ENCODE data around the gene GDPD5. TPM values are rescaled to one million over a fixed set of nuclear protein-coding genes. Genes with fewer than 3 reads are reported as not detected.
"Not testable (repeated sequence)": the region's sequence is repeated elsewhere in the genome, so short reads cannot be mapped to it uniquely, and the experiment has no call there.

GDPD5 gene
- total RNA-seq, 2 experiments from 2014 or later = 26.5 to 32.0 TPM

GRCh38 chr11:75423721-75424120 lies 102.0 kb downstream of the GDPD5 start:
- Mint-ChIP-seq H3K4me3 (no peak overlapping the region), H3K27me3 (peaks cover 1% of the 10 kb centered on the region), H3K4me1 (ENCODE audit: low read depth) (peaks cover 3% of the 10 kb centered on the region), H3K27ac (no peak overlapping the region), H3K9me3 (no peaks in the 10 kb centered on the region), H3K36me3 (no peaks in the 10 kb centered on the region)
- ChIA-PET POLR2A (interaction anchor here (1.4 kb wide), 1 partner anchor 23 kb away, joined by 5 read pairs; no protein-coding TSS in a partner anchor), CTCF (no interaction called here)
- no peak for DNase-seq
- intact Hi-C loops (cut with micrococcal nuclease) = no loop called here

GRCh38 chr11:75422248-75423231 lies 103.2 kb downstream of the GDPD5 start:
- ChIA-PET CTCF (interaction anchor here (0.8 to 1.4 kb wide), 2 partner anchors 15 to 110 kb away, joined by 4 read pairs; no protein-coding TSS in a partner anchor), POLR2A (no interaction called here)

GRCh38 chr11:75421902-75422247 lies 103.9 kb downstream of the GDPD5 start:
- CTCF ChIA-PET = interaction anchor here (1.1 to 1.4 kb wide), 2 partner anchors 14 to 111 kb away, joined by 3 to 4 read pairs; no protein-coding TSS in a partner anchor

More at GRCh38 chr11:75422248-75423231, 103.2 kb downstream of the GDPD5 start:
- intact Hi-C loops (cut with micrococcal nuclease) = no loop called here
- no peaks in the 10 kb centered on the region for H3K9me3 Mint-ChIP-seq
- H3K27me3 Mint-ChIP-seq = no peaks in the 10 kb centered on the region
- H3K27ac Mint-ChIP-seq = no peak overlapping the region
- H3K36me3 Mint-ChIP-seq = no peaks in the 10 kb centered on the region
- peaks cover 3% of the 10 kb centered on the region for H3K4me1 Mint-ChIP-seq (ENCODE audit: low read depth)
- no peak overlapping the region for H3K4me3 Mint-ChIP-seq
- no peak for DNase-seq

GRCh38 chr11:75421035-75421602 lies 104.6 kb downstream of the GDPD5 start:
- POLR2A ChIA-PET = no interaction called here
- CTCF ChIA-PET = interaction anchor here (1.1 to 1.4 kb wide), 3 partner anchors 13 to 112 kb away, joined by 3 to 4 read pairs (median 4); no protein-coding TSS in a partner anchor
- H3K27me3 Mint-ChIP-seq = no peaks in the 10 kb centered on the region
- no peak for DNase-seq
- H3K4me3 Mint-ChIP-seq = no peak overlapping the region
- intact Hi-C loops (cut with micrococcal nuclease) = no loop called here
- H3K9me3 Mint-ChIP-seq = no peaks in the 10 kb centered on the region
- H3K4me1 Mint-ChIP-seq (ENCODE audit: low read depth) = peaks cover 3% of the 10 kb centered on the region
- H3K27ac Mint-ChIP-seq = no peak overlapping the region
- peaks cover 5% of the 10 kb centered on the region for H3K36me3 Mint-ChIP-seq

More at GRCh38 chr11:75421902-75422247, 103.9 kb downstream of the GDPD5 start:
- H3K4me1 Mint-ChIP-seq (ENCODE audit: low read depth) = peaks cover 3% of the 10 kb centered on the region
- no peak for DNase-seq
- POLR2A ChIA-PET = no interaction called here
- H3K9me3 Mint-ChIP-seq = no peaks in the 10 kb centered on the region
- H3K27ac Mint-ChIP-seq = no peak overlapping the region
- no peaks in the 10 kb centered on the region for H3K27me3 Mint-ChIP-seq
- peaks cover 1% of the 10 kb centered on the region for H3K36me3 Mint-ChIP-seq
- no peak overlapping the region for H3K4me3 Mint-ChIP-seq
- intact Hi-C loops (cut with micrococcal nuclease) = no loop called here

GRCh38 chr11:75420224-75421034 lies 105.3 kb downstream of the GDPD5 start:
- no peak for DNase-seq
- no peak overlapping the region for H3K27ac Mint-ChIP-seq
- POLR2A ChIA-PET = no interaction called here
- CTCF ChIA-PET = interaction anchor here (1.1 to 1.2 kb wide), 2 partner anchors 12 to 31 kb away, joined by 3 to 4 read pairs; no protein-coding TSS in a partner anchor
- H3K4me1 Mint-ChIP-seq (ENCODE audit: low read depth) = peaks cover 3% of the 10 kb centered on the region
- peaks cover 7% of the 10 kb centered on the region for H3K36me3 Mint-ChIP-seq
- intact Hi-C loops (cut with micrococcal nuclease) = no loop called here
- H3K4me3 Mint-ChIP-seq = no peak overlapping the region
- H3K27me3 Mint-ChIP-seq = no peaks in the 10 kb centered on the region
- no peaks in the 10 kb centered on the region for H3K9me3 Mint-ChIP-seq

- ChIA-PET POLR2A (no interaction called here), CTCF (no interaction called here)
- H3K27ac Mint-ChIP-seq = no peak overlapping the region
- H3K36me3 Mint-ChIP-seq = peaks cover 16% of the 10 kb centered on the region
- no peaks in the 10 kb centered on the region for H3K27me3 Mint-ChIP-seq
- no peaks in the 10 kb centered on the region for H3K9me3 Mint-ChIP-seq
- peaks cover 3% of the 10 kb centered on the region for H3K4me1 Mint-ChIP-seq (ENCODE audit: low read depth)
- DNase-seq = no peak
- intact Hi-C loops (cut with micrococcal nuclease) = no loop called here
- no peak overlapping the region for H3K4me3 Mint-ChIP-seq
Observed at GRCh38 chr11:75413864-75414263, 111.9 kb downstream of the GDPD5 start.

GRCh38 chr11:75413146-75413545 lies 112.6 kb downstream of the GDPD5 start:
- peaks cover 19% of the 10 kb centered on the region for H3K36me3 Mint-ChIP-seq
- H3K27ac Mint-ChIP-seq; H3K4me3 Mint-ChIP-seq; DNase-seq; H3K27me3 Mint-ChIP-seq; H3K9me3 Mint-ChIP-seq; POLR2A ChIA-PET; intact Hi-C loops (cut with micrococcal nuclease); H3K4me1 Mint-ChIP-seq (ENCODE audit: low read depth): not testable (repeated sequence)
- CTCF ChIA-PET = interaction anchor here (0.7 kb wide), 1 partner anchor 58 kb away, joined by 3 read pairs; no protein-coding TSS in a partner anchor

GRCh38 chr11:75409971-75410370 lies 115.8 kb downstream of the GDPD5 start:
- CTCF ChIA-PET; intact Hi-C loops (cut with micrococcal nuclease); H3K27ac Mint-ChIP-seq; H3K9me3 Mint-ChIP-seq; H3K4me3 Mint-ChIP-seq; DNase-seq; POLR2A ChIA-PET; H3K27me3 Mint-ChIP-seq: not testable (repeated sequence)
- Mint-ChIP-seq H3K4me1 (ENCODE audit: low read depth) (peaks cover 17% of the 10 kb centered on the region), H3K36me3 (peaks cover 36% of the 10 kb centered on the region)

- intact Hi-C loops (cut with micrococcal nuclease) = no loop called here
- ChIA-PET CTCF (interaction anchor here (1.2 to 2.1 kb wide), 6 partner anchors 8 to 117 kb away, joined by 4 to 14 read pairs (median 4); partner anchors contain the start of gene GDPD5), POLR2A (interaction anchor here (1.8 to 1.9 kb wide), 2 partner anchors 9 kb away, joined by 5 to 9 read pairs; partner anchors contain the start of gene RPS3)
- Mint-ChIP-seq H3K4me1 (ENCODE audit: low read depth) (peaks cover 24% of the 10 kb centered on the region), H3K27me3 (no peaks in the 10 kb centered on the region), H3K4me3 (no peak overlapping the region), H3K36me3 (peaks cover 44% of the 10 kb centered on the region), H3K27ac (no peak overlapping the region), H3K9me3 (no peaks in the 10 kb centered on the region)
- DNase-seq = no peak
Observed at GRCh38 chr11:75408957-75409219, 116.9 kb downstream of the GDPD5 start.

GRCh38 chr11:75406338-75406777 lies 119.4 kb downstream of the GDPD5 start:
- Mint-ChIP-seq H3K4me3 (no peak overlapping the region), H3K27me3 (no peaks in the 10 kb centered on the region), H3K4me1 (ENCODE audit: low read depth) (peaks cover 49% of the 10 kb centered on the region), H3K27ac (peak overlapping the region; percentile 33), H3K36me3 (peaks cover 66% of the 10 kb centered on the region), H3K9me3 (no peaks in the 10 kb centered on the region)
- DNase-seq = no peak
- ChIA-PET POLR2A (no interaction called here), CTCF (interaction anchor here (0.6 to 0.8 kb wide), 2 partner anchors 120 to 126 kb away, joined by 3 read pairs; partner anchors contain the start of gene GDPD5)
- intact Hi-C loops (cut with micrococcal nuclease) = no loop called here

- DNase-seq = no peak
- no peaks in the 10 kb centered on the region for H3K9me3 Mint-ChIP-seq
- POLR2A ChIA-PET = interaction anchor here (1.1 kb wide), 1 partner anchor 12 kb away, joined by 6 read pairs; no protein-coding TSS in a partner anchor
- peaks cover 56% of the 10 kb centered on the region for H3K4me1 Mint-ChIP-seq (ENCODE audit: low read depth)
- peak overlapping the region; percentile 18 for H3K4me3 Mint-ChIP-seq
- intact Hi-C loops (cut with micrococcal nuclease) = no loop called here
- H3K27ac Mint-ChIP-seq = peak overlapping the region; percentile 99
- CTCF ChIA-PET = interaction anchor here (1.4 kb wide), 1 partner anchor 128 kb away, joined by 3 read pairs; no protein-coding TSS in a partner anchor
- H3K36me3 Mint-ChIP-seq = peaks cover 87% of the 10 kb centered on the region
- H3K27me3 Mint-ChIP-seq = no peaks in the 10 kb centered on the region
Observed at GRCh38 chr11:75403983-75404658, 121.6 kb downstream of the GDPD5 start.
